ENCODE results near the gene LMAN2. TPM values are rescaled to one million over a fixed set of nuclear protein-coding genes. Genes with fewer than 3 reads are reported as not detected.
A peak's percentile ranks its signal among the peaks of the same experiment; 100 is the strongest.

LMAN2 gene
- total RNA-seq, 1 experiment from 2014 or later = 106 TPM

- peaks cover 7% of the 10 kb centered on the region for H3K23me2 ChIP-seq (ENCODE audit: insufficient read length, low read depth, low read length, poor library complexity, severe bottlenecking)
- H3T11ph ChIP-seq (ENCODE audit: low read length) = no peak overlapping the region
- peaks cover 3% of the 10 kb centered on the region; the same call in 1 of the 2 replicates for H3K4me1 ChIP-seq (ENCODE audit: insufficient read depth, low read length)
- no peak overlapping the region for H3K27ac ChIP-seq (ENCODE audit: insufficient read length, low read depth, low read length)
- no peak overlapping the region for H3K14ac ChIP-seq (ENCODE audit: insufficient read depth, low read length)
- Mint-ChIP-seq H3K4me3 (peak overlapping the region; percentile 30 to 51; a peak in 2 of 5 replicates), H3K36me3 (ENCODE audit: insufficient read depth in 1 of 3, low read depth in 3 of 3) (peaks cover 2 to 13% (median 12%) of the 10 kb centered on the region in 3 experiments; a peak in 5 of 7 replicates), H3K9me3 (peaks cover 3 to 4% of the 10 kb centered on the region in 2 experiments; a peak in 4 of 5 replicates), H3K27ac (no peak overlapping the region), H3K27me3 (ENCODE audit: low read depth) (peaks cover 41% of the 10 kb centered on the region), H3K4me1 (peaks cover 20 to 25% of the 10 kb centered on the region in 2 experiments)
- H2BK5ac ChIP-seq (ENCODE audit: insufficient read length, low read length) = no peak overlapping the region
- H2BK20ac ChIP-seq (ENCODE audit: low read depth, low read length, poor library complexity, severe bottlenecking) = no peak overlapping the region
- H3K56ac ChIP-seq (ENCODE audit: insufficient read length, low read depth, low read length) = no peak overlapping the region
- no peak overlapping the region for H2BK15ac ChIP-seq (ENCODE audit: low read depth, low read length)
- no peak overlapping the region for H3K9ac ChIP-seq (ENCODE audit: extremely low read depth, insufficient read length, low read length)
- H2AFZ ChIP-seq (ENCODE audit: low read length) = no peak overlapping the region
- no peak overlapping the region for H3K4ac ChIP-seq (ENCODE audit: low read depth, low read length)
- no peak for TF ChIP-seq CTCF (conservative IDR thresholded peaks at IDR 0.05)
- H4K8ac ChIP-seq (replicated peaks; ENCODE audit: insufficient read length, low read depth, low read length) = no peak overlapping the region
- H4K91ac ChIP-seq (ENCODE audit: insufficient read length, low read depth, low read length) = no peak overlapping the region
- no peak overlapping the region for H3K23ac ChIP-seq (ENCODE audit: insufficient read length, low read depth, low read length)
- H2BK120ac ChIP-seq (ENCODE audit: low read depth, low read length, poor library complexity, severe bottlenecking) = no peak overlapping the region
- H3K4me2 ChIP-seq (ENCODE audit: insufficient read depth, insufficient read length, low read length) = no peak overlapping the region
- H4K5ac ChIP-seq (ENCODE audit: insufficient read length, low read depth, low read length) = no peak overlapping the region
- H3K79me2 ChIP-seq (ENCODE audit: insufficient read depth, low read length) = peaks cover 13% of the 10 kb centered on the region
- WGBS (ENCODE audit: extremely low coverage, insufficient read length, low lambda C conversion rate) = no CpG with 5 or more reads among the region's 5 CpGs
- peaks cover 4% of the 10 kb centered on the region for H3K79me1 ChIP-seq (ENCODE audit: insufficient read depth, low read depth, low read length, poor library complexity, severe bottlenecking)
- DNase-seq = no peak
- H3K27me3 ChIP-seq (ENCODE audit: insufficient read depth, low read length) = no peaks in the 10 kb centered on the region
- no peak overlapping the region for H2AK5ac ChIP-seq (ENCODE audit: insufficient read length, low read length)
- H2BK12ac ChIP-seq (ENCODE audit: insufficient read length, low read depth, low read length) = no peak overlapping the region
- H4K20me1 ChIP-seq (ENCODE audit: control insufficient read depth, insufficient read depth, insufficient read length) = no peaks in the 10 kb centered on the region
- H3K18ac ChIP-seq (ENCODE audit: insufficient read length, low read depth, low read length) = no peak overlapping the region
- no peaks in the 10 kb centered on the region for H3K9me3 ChIP-seq (ENCODE audit: control insufficient read depth, low read depth, low read length)
Measured at GRCh38 chr5:177353093-177353492, 1.6 kb upstream of the LMAN2 start.
